Measurements from ENCODE around the gene ATPAF2. TPM values are rescaled to one million over a fixed set of nuclear protein-coding genes. Genes with fewer than 3 reads are reported as not detected.

ATPAF2 gene
- total RNA-seq, 1 donor from 2014 or later = 21.8 TPM

DNA sequence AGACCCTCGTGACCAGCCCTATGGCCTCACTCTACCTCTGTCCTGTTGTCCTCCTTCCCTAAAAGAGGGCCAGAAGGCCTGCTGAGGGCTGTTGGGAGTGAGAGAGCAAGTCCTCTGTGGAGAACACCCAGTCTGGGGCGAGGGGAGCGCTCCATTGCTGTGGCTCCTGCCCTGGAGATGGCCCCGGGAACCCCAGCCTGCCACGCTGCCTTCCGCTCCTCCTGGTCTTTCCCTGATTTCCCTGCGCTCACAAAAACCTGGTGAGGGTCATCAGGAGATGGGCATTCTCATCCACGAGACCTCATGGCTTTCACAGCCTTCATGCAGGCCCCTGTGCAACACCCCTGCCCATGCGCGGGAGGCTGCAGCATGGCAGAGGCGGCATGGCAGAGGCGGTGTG, 45.1 kb downstream of the ATPAF2 start:
- H3K4me1 Mint-ChIP-seq (ENCODE audit: unreplicated experiment) = peaks cover 35% of the 10 kb centered on the region

DNA sequence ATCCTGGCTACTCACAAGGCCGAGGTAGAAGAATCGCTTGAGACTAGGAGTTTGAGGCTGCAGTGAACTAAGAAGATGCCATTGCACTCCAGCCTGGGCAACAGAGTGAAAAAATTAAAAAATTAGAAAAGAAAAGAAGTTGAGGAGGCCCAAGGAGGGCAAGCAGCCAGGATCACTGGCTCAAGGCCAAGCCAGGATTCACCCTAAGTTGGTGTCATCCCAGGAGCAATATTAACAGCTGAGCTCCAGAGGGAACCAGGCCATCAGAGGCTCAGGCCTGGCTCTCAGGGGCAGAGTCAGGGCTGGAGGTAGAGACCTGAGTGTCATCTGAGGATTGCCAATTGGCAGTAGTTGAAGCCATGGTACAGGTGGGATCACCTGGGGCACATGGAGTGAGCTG, 45.6 kb downstream of the ATPAF2 start:
- no peaks in the 10 kb centered on the region for H3K36me3 Mint-ChIP-seq (ENCODE audit: unreplicated experiment)
- no peak overlapping the region for H3K4me3 Mint-ChIP-seq (ENCODE audit: unreplicated experiment)
- TF ChIP-seq, protein P1, sequence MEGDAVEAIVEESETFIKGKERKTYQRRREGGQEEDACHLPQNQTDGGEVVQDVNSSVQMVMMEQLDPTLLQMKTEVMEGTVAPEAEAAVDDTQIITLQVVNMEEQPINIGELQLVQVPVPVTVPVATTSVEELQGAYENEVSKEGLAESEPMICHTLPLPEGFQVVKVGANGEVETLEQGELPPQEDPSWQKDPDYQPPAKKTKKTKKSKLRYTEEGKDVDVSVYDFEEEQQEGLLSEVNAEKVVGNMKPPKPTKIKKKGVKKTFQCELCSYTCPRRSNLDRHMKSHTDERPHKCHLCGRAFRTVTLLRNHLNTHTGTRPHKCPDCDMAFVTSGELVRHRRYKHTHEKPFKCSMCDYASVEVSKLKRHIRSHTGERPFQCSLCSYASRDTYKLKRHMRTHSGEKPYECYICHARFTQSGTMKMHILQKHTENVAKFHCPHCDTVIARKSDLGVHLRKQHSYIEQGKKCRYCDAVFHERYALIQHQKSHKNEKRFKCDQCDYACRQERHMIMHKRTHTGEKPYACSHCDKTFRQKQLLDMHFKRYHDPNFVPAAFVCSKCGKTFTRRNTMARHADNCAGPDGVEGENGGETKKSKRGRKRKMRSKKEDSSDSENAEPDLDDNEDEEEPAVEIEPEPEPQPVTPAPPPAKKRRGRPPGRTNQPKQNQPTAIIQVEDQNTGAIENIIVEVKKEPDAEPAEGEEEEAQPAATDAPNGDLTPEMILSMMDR (IDR thresholded peaks at IDR 0.05) = no peak
- H3K9me3 Mint-ChIP-seq (ENCODE audit: unreplicated experiment) = no peaks in the 10 kb centered on the region
- peaks cover 35% of the 10 kb centered on the region for H3K4me1 Mint-ChIP-seq (ENCODE audit: unreplicated experiment)
- DNase-seq (ENCODE audit: extremely low spot score, unreplicated experiment) = no peak
- no peaks in the 10 kb centered on the region for H3K27me3 Mint-ChIP-seq (ENCODE audit: unreplicated experiment)
- H3K27ac Mint-ChIP-seq (ENCODE audit: unreplicated experiment) = peak overlapping the region; percentile 4

More for the DNA sequence above, 45.1 kb downstream of the ATPAF2 start:
- no peak for DNase-seq (ENCODE audit: extremely low spot score, unreplicated experiment)
- H3K4me3 Mint-ChIP-seq (ENCODE audit: unreplicated experiment) = no peak overlapping the region
- H3K27me3 Mint-ChIP-seq (ENCODE audit: unreplicated experiment) = no peaks in the 10 kb centered on the region
- TF ChIP-seq, protein P1 (IDR thresholded peaks at IDR 0.05) = no peak
- no peaks in the 10 kb centered on the region for H3K36me3 Mint-ChIP-seq (ENCODE audit: unreplicated experiment)
- H3K9me3 Mint-ChIP-seq (ENCODE audit: unreplicated experiment) = no peaks in the 10 kb centered on the region
- H3K27ac Mint-ChIP-seq (ENCODE audit: unreplicated experiment) = peak overlapping the region; percentile 83

DNA sequence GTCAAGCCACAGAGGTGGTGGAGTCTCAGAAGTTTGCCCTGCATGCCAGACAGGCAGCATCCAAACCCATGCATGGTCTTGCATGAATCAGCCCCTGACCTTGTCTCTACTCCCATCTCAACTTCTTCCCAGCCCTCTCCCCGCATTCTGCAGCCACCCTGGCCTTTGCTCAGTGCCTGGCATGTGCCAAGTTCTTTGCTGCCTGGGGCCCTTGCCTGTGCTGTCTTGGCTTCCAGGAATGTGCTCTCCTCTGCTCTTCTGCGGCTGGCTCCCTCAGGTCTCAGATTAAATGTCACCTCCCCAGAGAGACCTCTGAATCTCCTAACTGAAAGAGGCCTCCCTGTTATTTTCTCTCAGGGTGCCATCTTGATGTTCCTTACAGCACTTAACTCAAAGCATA, 48.7 kb downstream of the ATPAF2 start:
- TF ChIP-seq, protein P1 (IDR thresholded peaks at IDR 0.05) = no peak
- Mint-ChIP-seq H3K27me3 (ENCODE audit: unreplicated experiment) (no peaks in the 10 kb centered on the region), H3K36me3 (ENCODE audit: unreplicated experiment) (no peaks in the 10 kb centered on the region), H3K4me1 (ENCODE audit: unreplicated experiment) (peaks cover 32% of the 10 kb centered on the region), H3K4me3 (ENCODE audit: unreplicated experiment) (no peak overlapping the region), H3K9me3 (ENCODE audit: unreplicated experiment) (no peaks in the 10 kb centered on the region), H3K27ac (ENCODE audit: unreplicated experiment) (peak overlapping the region; percentile 76)
- no peak for DNase-seq (ENCODE audit: extremely low spot score, unreplicated experiment)

DNA sequence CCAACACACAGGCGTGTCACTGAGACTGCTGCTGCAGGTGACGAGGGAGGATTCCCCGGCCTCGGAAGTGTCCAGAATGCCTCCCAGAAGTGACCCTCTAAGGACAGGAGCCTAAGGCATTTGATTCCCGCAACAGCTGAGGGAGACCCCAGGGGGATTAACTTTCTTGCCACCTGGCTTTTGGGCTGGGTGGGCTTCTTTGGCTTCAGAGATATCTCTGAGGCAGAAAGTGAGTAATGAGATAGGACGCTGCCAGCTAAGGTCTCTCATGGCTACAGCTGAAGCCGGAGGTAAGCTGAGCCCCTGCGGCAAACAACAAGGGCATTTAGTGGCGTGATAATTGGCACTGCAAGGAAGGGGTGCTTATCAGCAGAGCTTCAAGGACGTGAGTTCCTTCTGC, 49.4 kb downstream of the ATPAF2 start:
- H3K9me3 Mint-ChIP-seq (ENCODE audit: unreplicated experiment) = no peaks in the 10 kb centered on the region
- no peaks in the 10 kb centered on the region for H3K36me3 Mint-ChIP-seq (ENCODE audit: unreplicated experiment)
- no peak for DNase-seq (ENCODE audit: extremely low spot score, unreplicated experiment)
- H3K4me3 Mint-ChIP-seq (ENCODE audit: unreplicated experiment) = no peak overlapping the region
- H3K27ac Mint-ChIP-seq (ENCODE audit: unreplicated experiment) = peak overlapping the region; percentile 76
- no peaks in the 10 kb centered on the region for H3K27me3 Mint-ChIP-seq (ENCODE audit: unreplicated experiment)
- H3K4me1 Mint-ChIP-seq (ENCODE audit: unreplicated experiment) = peaks cover 25% of the 10 kb centered on the region
- TF ChIP-seq, protein P1 (IDR thresholded peaks at IDR 0.05) = no peak

DNA sequence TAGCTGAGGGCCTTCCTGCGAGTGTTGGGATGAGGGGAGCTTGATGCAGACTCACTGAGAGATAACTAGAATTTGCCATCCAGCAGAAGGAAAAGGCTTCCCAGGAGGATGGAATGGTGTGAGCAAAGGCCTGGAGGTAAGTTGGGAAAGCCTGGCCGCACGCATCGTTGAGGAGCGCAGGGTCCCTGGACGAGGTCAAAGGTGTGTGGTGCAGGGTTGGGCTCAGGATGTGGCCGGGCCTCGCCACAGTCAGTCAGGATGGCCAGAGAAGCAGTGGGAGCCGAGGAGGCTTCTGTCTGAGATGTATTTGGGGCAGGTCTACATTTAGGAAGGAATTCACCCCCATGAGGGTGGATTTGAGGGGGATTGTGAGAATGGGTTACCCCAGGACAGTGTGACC, 49.9 kb downstream of the ATPAF2 start:
- no peaks in the 10 kb centered on the region for H3K36me3 Mint-ChIP-seq (ENCODE audit: unreplicated experiment)
- no peak overlapping the region for H3K27ac Mint-ChIP-seq (ENCODE audit: unreplicated experiment)
- H3K4me3 Mint-ChIP-seq (ENCODE audit: unreplicated experiment) = no peak overlapping the region
- H3K27me3 Mint-ChIP-seq (ENCODE audit: unreplicated experiment) = no peaks in the 10 kb centered on the region
- TF ChIP-seq, protein P1 (IDR thresholded peaks at IDR 0.05) = no peak
- no peaks in the 10 kb centered on the region for H3K9me3 Mint-ChIP-seq (ENCODE audit: unreplicated experiment)
- peaks cover 20% of the 10 kb centered on the region for H3K4me1 Mint-ChIP-seq (ENCODE audit: unreplicated experiment)
- DNase-seq (ENCODE audit: extremely low spot score, unreplicated experiment) = no peak

Data from osteocyte (in vitro differentiated cells).